H1 (cell line): ENCODE measurements around the gene ANP32A. TPM values are rescaled to one million over a fixed set of nuclear protein-coding genes. Genes with fewer than 3 reads are reported as not detected.
A peak's percentile ranks its signal among the peaks of the same experiment; 100 is the strongest.

Source experiments
- CTCF ChIA-PET: fragments of 300-600 bp; sonication (Branson Sonifier 250); formaldehyde crosslinking; loops from one replicate; lab custom pipeline; 2021; ENCODE audit not compliant: partially characterized antibody; lab: Charles Lee
- POLR2A ChIA-PET: fragments of 300-600 bp; sonication (Branson Sonifier 250); formaldehyde crosslinking; loops from one replicate; lab custom pipeline; 2021; ENCODE audit warnings: inconsistent platforms; ENCODE audit not compliant: partially characterized antibody; lab: Charles Lee
- DNase-seq, 2 experiments: peaks; one replicate each; pipeline versions ENCODE4 v3.0.0 to v3.0.0-alpha.2; 2010 to 2022; ENCODE audit warnings: low spot score in 2 of 2, low read depth in 1 of 2, mixed read lengths in 1 of 2
- FAIRE-seq: peaks from 2 replicates; lab custom pipeline; 2011; peaks lifted over from hg19 to GRCh38; lab: Jason Lieb, UNC
- H2AFZ ChIP-seq: 2 replicates; pipeline ENCODE4 v1.8.1; 2012; ENCODE audit warnings: low read length, inconsistent platforms
- H2AK5ac ChIP-seq: 2 replicates; pipeline ENCODE4 v1.6.1; 2013; ENCODE audit warnings: low read depth, low read length
- H2BK120ac ChIP-seq: replicated peaks from 2 replicates; pipeline ENCODE3; 2013; ENCODE audit warnings: low read depth, low read length, inconsistent platforms
- H2BK12ac ChIP-seq: 2 replicates; pipeline ENCODE4 v1.6.1; 2013; ENCODE audit warnings: low read depth, low read length
- H2BK15ac ChIP-seq: 2 replicates; pipeline ENCODE4 v1.6.1; 2013; ENCODE audit warnings: low read length
- H2BK20ac ChIP-seq: 2 replicates; pipeline ENCODE4 v1.6.1; 2013; ENCODE audit warnings: low read length
- H2BK5ac ChIP-seq: 2 replicates; pipeline ENCODE4 v1.6.1; 2013; ENCODE audit warnings: low read depth, low read length
- H3K14ac ChIP-seq: 2 replicates; pipeline ENCODE4 v1.6.1; 2013; ENCODE audit warnings: inconsistent platforms; ENCODE audit not compliant: insufficient read length
- H3K18ac ChIP-seq: 2 replicates; pipeline ENCODE4 v1.6.1; 2013; ENCODE audit warnings: low read length; ENCODE audit errors: extremely low read depth
- H3K23ac ChIP-seq: 2 replicates; pipeline ENCODE4 v1.6.1; 2013; ENCODE audit warnings: inconsistent platforms; ENCODE audit not compliant: insufficient read length
- H3K23me2 ChIP-seq: 2 replicates; pipeline ENCODE4 v1.6.1; 2013; ENCODE audit warnings: low read depth, low read length
- H3K27ac ChIP-seq: 2 replicates; pipeline ENCODE4 v1.6.1; 2011; ENCODE audit warnings: low read depth, low read length, inconsistent platforms
- H3K27me3 ChIP-seq, 4 experiments: replicated peaks in 1 of 4; 1 replicate in 1 of 4; 2 replicates in 3 of 4; pipeline versions ENCODE4 v1.6.1 to v1.8.1; 2011 to 2013; ENCODE audit warnings: low read length in 3 of 4, mild to moderate bottlenecking in 3 of 4, inconsistent platforms in 2 of 4, mixed read lengths in 2 of 4, moderate library complexity in 1 of 4; ENCODE audit not compliant: control insufficient read depth in 3 of 4, insufficient read depth in 3 of 4; ENCODE audit errors: extremely low read depth in 1 of 4
- H3K36me3 ChIP-seq, 4 experiments: 2 replicates each; pipeline versions ENCODE4 v1.6.1 to v1.8.1; 2011 to 2013; ENCODE audit warnings: mild to moderate bottlenecking in 4 of 4, low read length in 3 of 4, moderate library complexity in 2 of 4, control low read depth in 1 of 4, inconsistent platforms in 1 of 4; ENCODE audit not compliant: insufficient read depth in 4 of 4, control insufficient read depth in 2 of 4
- H3K4ac ChIP-seq: replicated peaks from 2 replicates; pipeline ENCODE3; 2013; ENCODE audit warnings: low read length, low read depth, mixed read lengths, inconsistent platforms; ENCODE audit not compliant: insufficient read length
- H3K4me1 ChIP-seq, 4 experiments: replicated peaks in 1 of 4; 1 replicate in 1 of 4; 2 replicates in 3 of 4; pipeline versions ENCODE4 v1.6.1 to v1.8.1; 2011 to 2013; ENCODE audit warnings: low read length in 3 of 4, inconsistent platforms in 2 of 4, mixed read lengths in 1 of 4; ENCODE audit not compliant: insufficient read depth in 4 of 4, control insufficient read depth in 3 of 4
- H3K4me2 ChIP-seq, 2 experiments: 2 replicates each; pipeline versions ENCODE4 v1.6.1 to v1.8.1; 2011 to 2013; ENCODE audit warnings: low read depth in 2 of 2, low read length in 2 of 2, control low read depth in 1 of 2, inconsistent platforms in 1 of 2, mild to moderate bottlenecking in 1 of 2; ENCODE audit not compliant: insufficient read depth in 1 of 2
- H3K4me3 ChIP-seq, 4 experiments: fragments of 200-600, 300-600 bp in 1 of 4; sonication (generic), shearing (Covaris generic), sonication (Bioruptor Twin) in 1 of 4; 2 replicates each; pipeline versions ENCODE4 v1.5.1 to v1.8.1; 2011 to 2016; ENCODE audit warnings: low read length in 4 of 4, low read depth in 3 of 4, control low read depth in 2 of 4, inconsistent platforms in 2 of 4, mild to moderate bottlenecking in 2 of 4, mixed read lengths in 1 of 4, moderate library complexity in 1 of 4; ENCODE audit not compliant: insufficient read depth in 2 of 4; ENCODE audit errors: extremely low read depth in 1 of 4
- H3K56ac ChIP-seq: replicated peaks from 2 replicates; pipeline ENCODE3; 2013; ENCODE audit warnings: low read depth, mild to moderate bottlenecking, mixed read lengths, low read length, inconsistent platforms; ENCODE audit not compliant: insufficient read length
- H3K79me1 ChIP-seq: 2 replicates; pipeline ENCODE4 v1.6.1; 2013; ENCODE audit warnings: low read depth, low read length, control low read depth
- H3K79me2 ChIP-seq, 2 experiments: 2 replicates each; pipeline versions ENCODE4 v1.6.1 to v1.8.1; 2012 to 2013; ENCODE audit warnings: low read length in 2 of 2, mild to moderate bottlenecking in 2 of 2, inconsistent platforms in 1 of 2; ENCODE audit not compliant: insufficient read depth in 2 of 2, control insufficient read depth in 1 of 2
- H3K9ac ChIP-seq, 4 experiments: replicated peaks in 1 of 4; 1 replicate in 1 of 4; 2 replicates in 3 of 4; pipeline versions ENCODE4 v1.6.1 to v1.8.1; 2011 to 2013; ENCODE audit warnings: low read depth in 3 of 4, low read length in 3 of 4, control low read depth in 2 of 4, mild to moderate bottlenecking in 2 of 4, moderate library complexity in 2 of 4, inconsistent platforms in 1 of 4; ENCODE audit errors: extremely low read depth in 1 of 4
- H3K9me3 ChIP-seq, 2 experiments: 2 replicates each; pipeline versions ENCODE4 v1.6.1 to v1.8.1; 2012 to 2013; ENCODE audit warnings: mild to moderate bottlenecking in 2 of 2, moderate library complexity in 2 of 2, control low read depth in 1 of 2, inconsistent platforms in 1 of 2, low read depth in 1 of 2, low read length in 1 of 2, mixed read lengths in 1 of 2; ENCODE audit not compliant: insufficient read depth in 2 of 2
- H4K20me1 ChIP-seq, 2 experiments: replicated peaks in 1 of 2; 2 replicates each; pipeline versions ENCODE3 to v1.8.1; 2011 to 2013; ENCODE audit warnings: inconsistent platforms in 2 of 2, low read length in 2 of 2, mild to moderate bottlenecking in 1 of 2; ENCODE audit not compliant: insufficient read depth in 2 of 2, control insufficient read depth in 1 of 2
- H4K5ac ChIP-seq: 2 replicates; pipeline ENCODE4 v1.6.1; 2013; ENCODE audit warnings: low read length, low read depth, mixed read lengths, inconsistent platforms; ENCODE audit not compliant: insufficient read length
- H4K8ac ChIP-seq: 2 replicates; pipeline ENCODE4 v1.8.0; 2013; ENCODE audit warnings: mild to moderate bottlenecking, moderate library complexity, low read length, inconsistent platforms; ENCODE audit not compliant: insufficient read depth; ENCODE audit errors: extremely low read depth
- H4K91ac ChIP-seq: replicated peaks from 2 replicates; pipeline ENCODE3; 2013; ENCODE audit warnings: low read length, mixed read lengths, inconsistent platforms; ENCODE audit not compliant: insufficient read length
- ASH2L ChIP-seq: fragments of 200-600, 300-600 bp; sonication (generic); IDR thresholded peaks from one replicate; pipeline ENCODE4 v1.7.1; 2017; ENCODE audit warnings: low read length
- BCL11A ChIP-seq, 2 experiments: IDR thresholded peaks; one replicate each; pipeline ENCODE4 v1.6.1; 2011; ENCODE audit warnings: low read depth in 2 of 2, low read length in 2 of 2, mild to moderate bottlenecking in 2 of 2
- CHD2 ChIP-seq: IDR thresholded peaks from 2 replicates; pipeline ENCODE4 v1.6.1; 2012; ENCODE audit warnings: low read length, improper control_type of control experiment
- HDAC2 ChIP-seq, 2 experiments: fragments of 300-600 bp in 1 of 2; sonication (generic) in 1 of 2; IDR thresholded peaks; 2 replicates each; pipeline ENCODE4 v1.6.1; 2011 to 2012; ENCODE audit warnings: low read depth in 2 of 2, low read length in 2 of 2, mild to moderate bottlenecking in 2 of 2, moderate library complexity in 2 of 2, borderline replicate concordance in 1 of 2, inconsistent platforms in 1 of 2
- JUN ChIP-seq: IDR thresholded peaks from 2 replicates; pipeline ENCODE4 v1.6.1; 2011; ENCODE audit warnings: low read depth, mild to moderate bottlenecking, improper control_type of control experiment, low read length
- POLR2A ChIP-seq, 2 experiments: IDR thresholded peaks; 1 replicate in 1 of 2; 2 replicates in 1 of 2; pipeline ENCODE4 v1.6.1; 2011; ENCODE audit warnings: low read depth in 2 of 2, low read length in 2 of 2, mild to moderate bottlenecking in 2 of 2; ENCODE audit errors: control extremely low read depth in 1 of 2
- SIRT6 ChIP-seq: IDR thresholded peaks from one replicate; pipeline ENCODE4 v1.7.1; 2012; ENCODE audit warnings: low read length, inconsistent platforms
- SRF ChIP-seq: IDR thresholded peaks from 2 replicates; pipeline ENCODE4 v1.6.1; 2011; ENCODE audit warnings: mild to moderate bottlenecking, low read depth, low read length, moderate library complexity
- TAF1 ChIP-seq: IDR thresholded peaks from 2 replicates; pipeline ENCODE4 v1.6.1; 2011; ENCODE audit warnings: mild to moderate bottlenecking, low read depth, low read length
- TAF7 ChIP-seq: optimal IDR thresholded peaks from 2 replicates; pipeline ENCODE3; 2011; ENCODE audit warnings: low read depth, mild to moderate bottlenecking, inconsistent platforms, low read length, moderate library complexity, borderline replicate concordance
- TCF12 ChIP-seq: IDR thresholded peaks from 2 replicates; pipeline ENCODE4 v1.6.1; 2011; ENCODE audit warnings: low read depth, mild to moderate bottlenecking, low read length
- WGBS, 2 experiments: shearing (Covaris generic) in 1 of 2; methylation state at CpG; one replicate each; pipeline versions ENCODE4 v1.1.6 to v1.1.7; 2013 to 2015; ENCODE audit warnings: low lambda C conversion rate in 2 of 2, mixed read lengths in 2 of 2, inconsistent platforms in 1 of 2, low coverage in 1 of 2, missing lambda C conversion rate in 1 of 2; ENCODE audit not compliant: insufficient replicate concordance in 2 of 2, insufficient coverage in 1 of 2, insufficient read length in 1 of 2; ENCODE audit errors: extremely low coverage in 1 of 2, missing lambda C conversion rate in 1 of 2; 5-methylcytosine and 5-hydroxymethylcytosine counted together
- polyA plus RNA-seq, 7 experiments: library from polyadenylated mRNA; depleted of rRNA in 3 of 7; stranded (reverse) in 5 of 7; unstranded in 2 of 7; fragments of >200 nt in 5 of 7; fragments of 200-250 nt in 2 of 7; gene quantifications; 1 replicate in 5 of 7; 2 replicates in 1 of 7; 4 replicates in 1 of 7; pipeline versions ENCODE4 v1.2.1 to v1.2.3, GENCODE V29; 2011 to 2013; ENCODE audit warnings: missing spikeins in 2 of 7, mixed read lengths in 2 of 7
- total RNA-seq: library from RNA; stranded (reverse); fragmentation: NEBNext Ultra II Directional; extraction: Animal tissue kit (Norgen Biotek cat#: 25700); gene quantifications from 2 replicates; pipeline ENCODE4 v1.2.1, GENCODE V29; 2021

The ANP32A gene
- total and polyA plus RNA-seq, 2 of the 8 experiments (the other 6 are each of a cell fraction or from before 2014, with no cell fraction given), result 70.8 to 295 TPM

DNA sequence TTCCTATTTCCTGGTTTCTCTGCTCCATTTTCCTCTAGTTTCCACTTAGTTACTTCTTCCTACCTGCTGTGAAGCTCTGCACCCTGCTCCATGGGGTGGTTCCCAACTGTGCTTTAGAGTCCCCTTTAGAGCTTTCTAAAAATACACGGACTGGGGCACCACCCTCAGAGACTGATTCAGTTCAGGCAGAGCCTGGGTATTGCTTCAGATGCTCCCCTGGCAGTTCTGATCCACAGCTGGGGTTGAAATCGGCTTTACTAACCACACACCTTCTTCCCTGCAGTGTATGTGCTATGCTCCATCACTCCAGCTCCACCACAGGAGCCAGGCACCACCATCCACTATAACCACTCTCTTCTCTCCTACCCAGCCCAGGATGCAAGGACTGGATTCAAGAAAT is 12.6 kb downstream of the ANP32A start:
- Histone ChIP-seq H3K4ac (no peak overlapping the region), H2BK20ac (no peak overlapping the region), H2BK12ac (no peak overlapping the region), H3K36me3 (peaks cover 0 to 4% (median 1%) of the 10 kb centered on the region in 4 experiments; a peak in 2 of 8 replicates), H3K79me1 (peaks cover 49% of the 10 kb centered on the region), H3K9ac (no peak overlapping the region), H3K18ac (no peak overlapping the region), H4K8ac (no peak overlapping the region), H3K4me1 (peaks cover 5 to 16% (median 11%) of the 10 kb centered on the region in 4 experiments; a peak in 6 of 7 replicates), H3K56ac (no peak overlapping the region), H3K23me2 (no peaks in the 10 kb centered on the region), H3K27ac (no peak overlapping the region), H2AK5ac (no peak overlapping the region), H3K9me3 (no peaks in the 10 kb centered on the region), H4K20me1 (peaks cover 62 to 70% of the 10 kb centered on the region in 2 experiments), H3K14ac (no peak overlapping the region), H3K4me3 (no peak overlapping the region), H3K27me3 (no peaks in the 10 kb centered on the region), H2BK15ac (no peak overlapping the region), H3K4me2 (peak overlapping the region in 1 of 2 experiments; percentile 31; a peak in 2 of 4 replicates), H2AFZ (no peak overlapping the region), H2BK120ac (no peak overlapping the region), H3K79me2 (peaks cover 52 to 99% of the 10 kb centered on the region in 2 experiments), H4K5ac (no peak overlapping the region), H4K91ac (no peak overlapping the region), H3K23ac (no peak overlapping the region), H2BK5ac (no peak overlapping the region)
- no peak for FAIRE-seq
- ChIA-PET POLR2A (interaction anchor here (0.6 to 4.6 kb wide), 6 partner anchors 8 to 16 kb away, joined by 3 to 30 read pairs (median 4); no protein-coding TSS in a partner anchor), CTCF (interaction anchor here (1.3 to 3.2 kb wide), 5 partner anchors 19 to 67 kb away, joined by 4 to 16 read pairs (median 7); no protein-coding TSS in a partner anchor)
- peak in 1 of 2 experiments; percentile 35 for DNase-seq
- 51% methylated on average over 2 of the region's 2 CpGs; no CpG with 5 or more reads in 1 of the 2 experiments for WGBS, 2 experiments
- no peak for TF ChIP-seq SRF
- TF ChIP-seq JUN, result no peak
- no peak for TF ChIP-seq TAF7
- no peak for TF ChIP-seq CHD2
- no peak for TF ChIP-seq POLR2A (IDR thresholded peaks at IDR 0.05; ENCODE audit: control extremely low read depth in 1 of 2, low read depth in 2 of 2, low read length in 2 of 2)
- TF ChIP-seq TCF12, result no peak
- no peak for TF ChIP-seq SIRT6
- no peak for TF ChIP-seq TAF1
- no peak for TF ChIP-seq BCL11A (IDR thresholded peaks at IDR 0.05; ENCODE audit: low read depth in 2 of 2, low read length in 2 of 2)
- TF ChIP-seq ASH2L, result no peak
- no peak for TF ChIP-seq HDAC2 (IDR thresholded peaks at IDR 0.05; ENCODE audit: borderline replicate concordance in 1 of 2, low read depth in 2 of 2, low read length in 2 of 2)
